ENCODE results near the gene TGM3. TPM values are rescaled to one million over a fixed set of nuclear protein-coding genes. Genes with fewer than 3 reads are reported as not detected.

TGM3 gene
- total and polyA plus RNA-seq, 2 experiments from 2014 or later, result 0.08 TPM; not detected in 1

- TF ChIP-seq EZH2 (IDR thresholded peaks at IDR 0.05; ENCODE audit: low read depth, unreplicated experiment) (no peak), ZNF331 (CRISPR knock-in tag; IDR thresholded peaks at IDR 0.05; ENCODE audit: low read depth) (no peak)
- TF ChIP-seq, protein P1, sequence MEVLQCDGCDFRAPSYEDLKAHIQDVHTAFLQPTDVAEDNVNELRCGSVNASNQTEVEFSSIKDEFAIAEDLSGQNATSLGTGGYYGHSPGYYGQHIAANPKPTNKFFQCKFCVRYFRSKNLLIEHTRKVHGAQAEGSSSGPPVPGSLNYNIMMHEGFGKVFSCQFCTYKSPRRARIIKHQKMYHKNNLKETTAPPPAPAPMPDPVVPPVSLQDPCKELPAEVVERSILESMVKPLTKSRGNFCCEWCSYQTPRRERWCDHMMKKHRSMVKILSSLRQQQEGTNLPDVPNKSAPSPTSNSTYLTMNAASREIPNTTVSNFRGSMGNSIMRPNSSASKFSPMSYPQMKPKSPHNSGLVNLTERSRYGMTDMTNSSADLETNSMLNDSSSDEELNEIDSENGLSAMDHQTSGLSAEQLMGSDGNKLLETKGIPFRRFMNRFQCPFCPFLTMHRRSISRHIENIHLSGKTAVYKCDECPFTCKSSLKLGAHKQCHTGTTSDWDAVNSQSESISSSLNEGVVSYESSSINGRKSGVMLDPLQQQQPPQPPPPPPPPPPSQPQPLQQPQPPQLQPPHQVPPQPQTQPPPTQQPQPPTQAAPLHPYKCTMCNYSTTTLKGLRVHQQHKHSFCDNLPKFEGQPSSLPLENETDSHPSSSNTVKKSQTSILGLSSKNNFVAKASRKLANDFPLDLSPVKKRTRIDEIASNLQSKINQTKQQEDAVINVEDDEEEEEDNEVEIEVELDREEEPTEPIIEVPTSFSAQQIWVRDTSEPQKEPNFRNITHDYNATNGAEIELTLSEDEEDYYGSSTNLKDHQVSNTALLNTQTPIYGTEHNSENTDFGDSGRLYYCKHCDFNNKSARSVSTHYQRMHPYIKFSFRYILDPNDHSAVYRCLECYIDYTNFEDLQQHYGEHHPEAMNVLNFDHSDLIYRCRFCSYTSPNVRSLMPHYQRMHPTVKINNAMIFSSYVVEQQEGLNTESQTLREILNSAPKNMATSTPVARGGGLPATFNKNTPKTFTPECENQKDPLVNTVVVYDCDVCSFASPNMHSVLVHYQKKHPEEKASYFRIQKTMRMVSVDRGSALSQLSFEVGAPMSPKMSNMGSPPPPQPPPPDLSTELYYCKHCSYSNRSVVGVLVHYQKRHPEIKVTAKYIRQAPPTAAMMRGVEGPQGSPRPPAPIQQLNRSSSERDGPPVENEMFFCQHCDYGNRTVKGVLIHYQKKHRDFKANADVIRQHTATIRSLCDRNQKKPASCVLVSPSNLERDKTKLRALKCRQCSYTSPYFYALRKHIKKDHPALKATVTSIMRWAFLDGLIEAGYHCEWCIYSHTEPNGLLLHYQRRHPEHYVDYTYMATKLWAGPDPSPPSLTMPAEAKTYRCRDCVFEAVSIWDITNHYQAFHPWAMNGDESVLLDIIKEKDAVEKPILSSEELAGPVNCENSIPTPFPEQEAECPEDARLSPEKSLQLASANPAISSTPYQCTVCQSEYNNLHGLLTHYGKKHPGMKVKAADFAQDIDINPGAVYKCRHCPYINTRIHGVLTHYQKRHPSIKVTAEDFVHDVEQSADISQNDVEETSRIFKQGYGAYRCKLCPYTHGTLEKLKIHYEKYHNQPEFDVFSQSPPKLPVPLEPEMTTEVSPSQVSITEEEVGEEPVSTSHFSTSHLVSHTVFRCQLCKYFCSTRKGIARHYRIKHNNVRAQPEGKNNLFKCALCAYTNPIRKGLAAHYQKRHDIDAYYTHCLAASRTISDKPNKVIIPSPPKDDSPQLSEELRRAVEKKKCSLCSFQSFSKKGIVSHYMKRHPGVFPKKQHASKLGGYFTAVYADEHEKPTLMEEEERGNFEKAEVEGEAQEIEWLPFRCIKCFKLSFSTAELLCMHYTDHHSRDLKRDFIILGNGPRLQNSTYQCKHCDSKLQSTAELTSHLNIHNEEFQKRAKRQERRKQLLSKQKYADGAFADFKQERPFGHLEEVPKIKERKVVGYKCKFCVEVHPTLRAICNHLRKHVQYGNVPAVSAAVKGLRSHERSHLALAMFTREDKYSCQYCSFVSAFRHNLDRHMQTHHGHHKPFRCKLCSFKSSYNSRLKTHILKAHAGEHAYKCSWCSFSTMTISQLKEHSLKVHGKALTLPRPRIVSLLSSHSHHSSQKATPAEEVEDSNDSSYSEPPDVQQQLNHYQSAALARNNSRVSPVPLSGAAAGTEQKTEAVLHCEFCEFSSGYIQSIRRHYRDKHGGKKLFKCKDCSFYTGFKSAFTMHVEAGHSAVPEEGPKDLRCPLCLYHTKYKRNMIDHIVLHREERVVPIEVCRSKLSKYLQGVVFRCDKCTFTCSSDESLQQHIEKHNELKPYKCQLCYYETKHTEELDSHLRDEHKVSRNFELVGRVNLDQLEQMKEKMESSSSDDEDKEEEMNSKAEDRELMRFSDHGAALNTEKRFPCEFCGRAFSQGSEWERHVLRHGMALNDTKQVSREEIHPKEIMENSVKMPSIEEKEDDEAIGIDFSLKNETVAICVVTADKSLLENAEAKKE (CRISPR knock-in tag; IDR thresholded peaks at IDR 0.05), result no peak
- Histone ChIP-seq H3K4me1 (ENCODE audit: insufficient read depth) (no peaks in the 10 kb centered on the region), H3F3A (replicated peaks; ENCODE audit: low read depth) (no peaks in the 10 kb centered on the region), H3K36me3 (ENCODE audit: insufficient read depth) (no peaks in the 10 kb centered on the region), H3K27ac (ENCODE audit: low read depth) (no peak overlapping the region), H3K4me2 (no peak overlapping the region), H4K20me1 (replicated peaks; ENCODE audit: insufficient read depth) (no peaks in the 10 kb centered on the region), H3K9me2 (ENCODE audit: insufficient read depth) (no peaks in the 10 kb centered on the region; the same call in 1 of the 2 replicates), H2AFZ (no peak overlapping the region), H3K27me3 (ENCODE audit: insufficient read depth) (no peaks in the 10 kb centered on the region), H3K4me3 (no peak overlapping the region), H3K79me2 (replicated peaks; ENCODE audit: insufficient read depth) (no peaks in the 10 kb centered on the region)
- peaks cover 9% of the 10 kb centered on the region for H3K27me3 Mint-ChIP-seq (ENCODE audit: insufficient read depth, low read depth, poor library complexity)
- H3K27ac Mint-ChIP-seq, result no peak overlapping the region
- no peaks in the 10 kb centered on the region for H3K9me3 Mint-ChIP-seq
- DNase-seq (ENCODE audit: low spot score) (no peak), ATAC-seq (no peak)
- no peak overlapping the region for H3K4me3 Mint-ChIP-seq
- H3K36me3 Mint-ChIP-seq (ENCODE audit: low read depth), result no peaks in the 10 kb centered on the region
- H3K4me1 Mint-ChIP-seq, result peaks cover 4% of the 10 kb centered on the region; the same call in 1 of the 3 replicates
Measured at GRCh38 chr20:2307136-2307535, 11.3 kb downstream of the TGM3 start.

- H3K4me1 Mint-ChIP-seq, result no peaks in the 10 kb centered on the region
- no peaks in the 10 kb centered on the region for H3K4me1 ChIP-seq (ENCODE audit: insufficient read depth)
- no peak overlapping the region for H2AFZ ChIP-seq
- no peak overlapping the region for H3K27ac ChIP-seq (ENCODE audit: low read depth)
- no peaks in the 10 kb centered on the region; the same call in 1 of the 2 replicates for H3K9me2 ChIP-seq (ENCODE audit: insufficient read depth)
- H3K4me3 Mint-ChIP-seq, result no peak overlapping the region
- H3K27ac Mint-ChIP-seq, result no peak overlapping the region
- DNase-seq (ENCODE audit: low spot score) (no peak), ATAC-seq (no peak)
- H3K27me3 ChIP-seq (ENCODE audit: insufficient read depth), result no peaks in the 10 kb centered on the region
- peaks cover 2% of the 10 kb centered on the region for H3K27me3 Mint-ChIP-seq (ENCODE audit: insufficient read depth, low read depth, poor library complexity)
- no peaks in the 10 kb centered on the region for H3K9me3 Mint-ChIP-seq
- no peak overlapping the region for H3K4me2 ChIP-seq
- no peaks in the 10 kb centered on the region for H3F3A ChIP-seq (replicated peaks; ENCODE audit: low read depth)
- H4K20me1 ChIP-seq (replicated peaks; ENCODE audit: insufficient read depth), result no peaks in the 10 kb centered on the region
- no peaks in the 10 kb centered on the region for H3K36me3 ChIP-seq (ENCODE audit: insufficient read depth)
- H3K36me3 Mint-ChIP-seq (ENCODE audit: low read depth), result no peaks in the 10 kb centered on the region
- H3K79me2 ChIP-seq (replicated peaks; ENCODE audit: insufficient read depth), result no peaks in the 10 kb centered on the region
- H3K4me3 ChIP-seq, result no peak overlapping the region
- TF ChIP-seq POLR2AphosphoS5 (IDR thresholded peaks at IDR 0.05; ENCODE audit: low read depth) (no peak), JUNB (IDR thresholded peaks at IDR 0.05; ENCODE audit: unreplicated experiment) (no peak), ZNF114 (CRISPR knock-in tag; IDR thresholded peaks at IDR 0.05) (no peak)
- TF ChIP-seq, protein P1 (CRISPR knock-in tag; IDR thresholded peaks at IDR 0.05), result no peak
Measured at GRCh38 chr20:2311329-2311728, 15.5 kb downstream of the TGM3 start.
